ENCODE measurements around the gene INPPL1.

INPPL1 gene

GRCh38 chr11:72267956-72268617, 43.5 kb downstream of the INPPL1 start:
- TF ChIP-seq, protein P1, sequence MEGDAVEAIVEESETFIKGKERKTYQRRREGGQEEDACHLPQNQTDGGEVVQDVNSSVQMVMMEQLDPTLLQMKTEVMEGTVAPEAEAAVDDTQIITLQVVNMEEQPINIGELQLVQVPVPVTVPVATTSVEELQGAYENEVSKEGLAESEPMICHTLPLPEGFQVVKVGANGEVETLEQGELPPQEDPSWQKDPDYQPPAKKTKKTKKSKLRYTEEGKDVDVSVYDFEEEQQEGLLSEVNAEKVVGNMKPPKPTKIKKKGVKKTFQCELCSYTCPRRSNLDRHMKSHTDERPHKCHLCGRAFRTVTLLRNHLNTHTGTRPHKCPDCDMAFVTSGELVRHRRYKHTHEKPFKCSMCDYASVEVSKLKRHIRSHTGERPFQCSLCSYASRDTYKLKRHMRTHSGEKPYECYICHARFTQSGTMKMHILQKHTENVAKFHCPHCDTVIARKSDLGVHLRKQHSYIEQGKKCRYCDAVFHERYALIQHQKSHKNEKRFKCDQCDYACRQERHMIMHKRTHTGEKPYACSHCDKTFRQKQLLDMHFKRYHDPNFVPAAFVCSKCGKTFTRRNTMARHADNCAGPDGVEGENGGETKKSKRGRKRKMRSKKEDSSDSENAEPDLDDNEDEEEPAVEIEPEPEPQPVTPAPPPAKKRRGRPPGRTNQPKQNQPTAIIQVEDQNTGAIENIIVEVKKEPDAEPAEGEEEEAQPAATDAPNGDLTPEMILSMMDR (IDR thresholded peaks at IDR 0.05; ENCODE audit: insufficient read depth, low read length, missing control alignments) = no peak
- ChIA-PET CTCF (interaction anchor here (0.9 to 1.3 kb wide), 3 partner anchors 45 to 162 kb away, joined by 3 to 4 read pairs (median 4); no protein-coding TSS in a partner anchor), POLR2A (no interaction called here)
- no peak overlapping the region for H3K4me3 ChIP-seq (ENCODE audit: low read depth, low read length)
- DNase-seq (ENCODE audit: low read depth, low spot score) = no peak

DNA sequence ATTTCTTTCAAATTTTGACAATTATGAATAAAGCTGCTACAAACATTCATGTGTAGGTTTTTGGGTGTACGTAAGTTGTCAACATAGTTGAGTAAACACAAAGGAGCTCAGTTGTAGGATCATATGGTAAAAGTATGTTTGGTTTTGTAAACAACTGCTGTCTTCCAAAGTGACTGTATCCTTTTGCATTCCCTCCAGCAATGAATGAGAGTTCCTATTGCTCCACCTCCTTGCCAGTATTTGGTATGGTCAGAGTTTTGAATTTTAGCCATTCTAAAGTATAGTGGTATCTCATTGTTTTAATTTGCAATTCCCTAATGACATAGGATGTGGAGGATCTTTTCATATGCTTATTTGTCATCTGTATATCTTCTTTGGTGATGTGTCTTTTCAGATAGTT, 47.4 kb downstream of the INPPL1 start:
- TF ChIP-seq, protein P1 (IDR thresholded peaks at IDR 0.05; ENCODE audit: insufficient read depth, low read length, missing control alignments) = no peak
- DNase-seq (ENCODE audit: low read depth, low spot score) = no peak
- no peak overlapping the region for H3K4me3 ChIP-seq (ENCODE audit: low read depth, low read length)
- ChIA-PET CTCF (interaction anchor here (1.0 to 2.9 kb wide), 3 partner anchors 10 to 142 kb away, joined by 3 to 9 read pairs (median 4); no protein-coding TSS in a partner anchor), POLR2A (no interaction called here)

DNA sequence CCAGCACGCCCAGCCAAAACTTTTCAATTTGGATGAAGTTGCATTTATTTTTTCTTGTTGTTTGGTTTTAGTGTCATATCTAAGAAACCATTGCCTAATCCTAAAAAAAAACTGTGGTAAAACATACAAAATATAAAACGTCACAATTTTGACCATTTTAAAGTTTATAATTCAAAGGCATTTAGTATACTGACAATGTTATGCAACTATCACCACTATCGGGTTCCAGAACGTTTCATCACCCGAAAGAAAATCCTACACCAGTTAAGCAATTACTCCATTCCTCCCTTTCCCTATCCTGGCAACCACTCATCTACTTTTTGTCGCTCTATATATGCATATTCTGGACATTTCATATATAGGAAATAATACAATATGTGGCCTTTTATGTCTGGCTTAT, 49.9 kb downstream of the INPPL1 start:
- H3K4me3 ChIP-seq (ENCODE audit: low read depth, low read length) = no peak overlapping the region
- TF ChIP-seq, protein P1 (IDR thresholded peaks at IDR 0.05; ENCODE audit: insufficient read depth, low read length, missing control alignments) = no peak
- no peak for DNase-seq (ENCODE audit: low read depth, low spot score)
- ChIA-PET POLR2A (no interaction called here), CTCF (no interaction called here)

GRCh38 chr11:72278905-72279304, 54.3 kb downstream of the INPPL1 start:
- CTCF ChIA-PET = interaction anchor here (0.7 to 1.3 kb wide), 4 partner anchors 11 to 153 kb away, joined by 3 read pairs; no protein-coding TSS in a partner anchor
- TF ChIP-seq, protein P1 (IDR thresholded peaks at IDR 0.05; ENCODE audit: insufficient read depth, low read length, missing control alignments) = no peak
- DNase-seq (ENCODE audit: low read depth, low spot score) = peak; percentile 24
- H3K4me3 ChIP-seq (ENCODE audit: low read depth, low read length) = no peak overlapping the region
- POLR2A ChIA-PET = no interaction called here

GRCh38 chr11:72280037-72280436, 55.5 kb downstream of the INPPL1 start:
- CTCF ChIA-PET = interaction anchor here (0.9 to 1.2 kb wide), 2 partner anchors 8 to 151 kb away, joined by 3 read pairs; no protein-coding TSS in a partner anchor
- no peak for DNase-seq (ENCODE audit: low read depth, low spot score)
- H3K4me3 ChIP-seq (ENCODE audit: low read depth, low read length) = no peak overlapping the region
- TF ChIP-seq, protein P1 (IDR thresholded peaks at IDR 0.05; ENCODE audit: insufficient read depth, low read length, missing control alignments) = no peak
- POLR2A ChIA-PET = no interaction called here

- TF ChIP-seq, protein P1 (IDR thresholded peaks at IDR 0.05; ENCODE audit: insufficient read depth, low read length, missing control alignments) = no peak
- ChIA-PET CTCF (no interaction called here), POLR2A (no interaction called here)
- no peak for DNase-seq (ENCODE audit: low read depth, low spot score)
- no peak overlapping the region for H3K4me3 ChIP-seq (ENCODE audit: low read depth, low read length)
Observed at GRCh38 chr11:72280726-72281315, 56.3 kb downstream of the INPPL1 start.
